HepG2 (cell line): Measurements from ENCODE around the gene ADAMTS13. TPM values are rescaled to one million over a fixed set of nuclear protein-coding genes. Genes with fewer than 3 reads are reported as not detected.

Experiments
- ARHGAP35 ChIP-seq: sonication (generic); formaldehyde crosslinking; IDR thresholded peaks from 2 replicates; pipeline ENCODE4 v1.9.0; 2022; ENCODE audit warnings: mild to moderate bottlenecking, inconsistent platforms, moderate library complexity, missing genetic modification reagents, borderline replicate concordance
- ASH2L ChIP-seq: fragments of 300-600, 200-600 bp; sonication (generic); IDR thresholded peaks from 2 replicates; pipeline ENCODE4 v1.7.0; 2017; ENCODE audit warnings: low read depth, mild to moderate bottlenecking, moderate library complexity, mixed read lengths, low read length; ENCODE audit not compliant: insufficient read length
- ATF1 ChIP-seq: IDR thresholded peaks from 2 replicates; pipeline ENCODE4 v1.6.1; 2016; ENCODE audit warnings: mild to moderate bottlenecking, control low read depth
- ELF4 ChIP-seq: sonication (generic); formaldehyde crosslinking; IDR thresholded peaks from 2 replicates; pipeline ENCODE4 v1.5.0; 2020; ENCODE audit warnings: missing genetic modification reagents, mild to moderate bottlenecking, moderate library complexity, borderline replicate concordance
- FOXA3 ChIP-seq: IDR thresholded peaks from 2 replicates; pipeline ENCODE4 v1.6.1; 2016; ENCODE audit warnings: missing genetic modification reagents, missing compliant biosample characterization
- GPN1 ChIP-seq: sonication (generic); formaldehyde crosslinking; IDR thresholded peaks from 2 replicates; pipeline ENCODE4 v1.5.1; 2020; ENCODE audit warnings: missing genetic modification reagents, borderline replicate concordance
- HNRNPL ChIP-seq: fragments of 200-400 bp; formaldehyde crosslinking; IDR thresholded peaks from 2 replicates; pipeline ENCODE4 v1.6.1; 2017; ENCODE audit warnings: mild to moderate bottlenecking, low read depth, low read length
- HOXD1 ChIP-seq: sonication (generic); formaldehyde crosslinking; IDR thresholded peaks from 2 replicates; pipeline ENCODE4 v1.5.0; 2020; ENCODE audit warnings: missing genetic modification reagents
- IKZF1 ChIP-seq: fragments of 450-650 bp; IDR thresholded peaks from 2 replicates; pipeline ENCODE4 v1.7.1; 2016
- IKZF4 ChIP-seq: sonication (generic); formaldehyde crosslinking; IDR thresholded peaks from 2 replicates; pipeline ENCODE4 v1.5.1; 2020; ENCODE audit warnings: borderline replicate concordance, mild to moderate bottlenecking, low read depth, missing genetic modification reagents; ENCODE audit errors: not compliant biosample characterization
- PITX1 ChIP-seq: sonication (generic); formaldehyde crosslinking; IDR thresholded peaks from 2 replicates; pipeline ENCODE4 v1.5.1; 2020; ENCODE audit warnings: mild to moderate bottlenecking, missing genetic modification reagents
- RAD21 ChIP-seq: fragments of 450-650 bp; formaldehyde crosslinking; IDR thresholded peaks from 2 replicates; pipeline ENCODE4 v1.5.0; 2020; ENCODE audit warnings: mild to moderate bottlenecking
- TERF1 ChIP-seq: sonication (generic); formaldehyde crosslinking; IDR thresholded peaks from 2 replicates; pipeline ENCODE4 v1.8.0; 2022; ENCODE audit warnings: mild to moderate bottlenecking, missing genetic modification reagents, moderate library complexity
- ZBTB21 ChIP-seq: sonication (generic); formaldehyde crosslinking; IDR thresholded peaks from 2 replicates; pipeline ENCODE4 v1.4.0; 2020; ENCODE audit warnings: missing genetic modification reagents
- ZFX ChIP-seq: sonication (generic); formaldehyde crosslinking; IDR thresholded peaks from 2 replicates; pipeline ENCODE4 v1.4.0; 2020; ENCODE audit warnings: mild to moderate bottlenecking, low read depth, missing genetic modification reagents, moderate library complexity
- ZNF224 ChIP-seq: sonication (generic); formaldehyde crosslinking; IDR thresholded peaks from 2 replicates; pipeline ENCODE4 v1.5.0; 2020; ENCODE audit warnings: mild to moderate bottlenecking, missing genetic modification reagents
- ZNF543 ChIP-seq: sonication (generic); formaldehyde crosslinking; IDR thresholded peaks from 2 replicates; pipeline ENCODE4 v1.4.0; 2020; ENCODE audit warnings: mild to moderate bottlenecking, missing genetic modification reagents
- ZNF772 ChIP-seq: sonication (generic); formaldehyde crosslinking; IDR thresholded peaks from 2 replicates; pipeline ENCODE4 v1.5.0; 2020; ENCODE audit warnings: mild to moderate bottlenecking, missing genetic modification reagents
- polyA plus RNA-seq, 8 experiments: library from polyadenylated mRNA; depleted of rRNA in 3 of 8; stranded (reverse) in 7 of 8; unstranded in 1 of 8; fragments of >200 nt; fragmentation: Illumina TruSeq in 4 of 8; extraction: Trizol in 4 of 8; gene quantifications; 2 replicates each; pipeline versions ENCODE4 v1.2.1 to v1.2.3, GENCODE V29; 2011 to 2016; ENCODE audit warnings: low read depth in 4 of 8, missing spikeins in 1 of 8, mixed read lengths in 1 of 8; ENCODE audit not compliant: insufficient read depth in 1 of 8
- total RNA-seq, 5 experiments: library from RNA; depleted of rRNA; stranded (reverse); fragments of >200 nt; fragmentation: Illumina TruSeq; extraction: Trizol; gene quantifications; 2 replicates each; pipeline ENCODE4 v1.2.3, GENCODE V29; 2016; ENCODE audit warnings: low read depth in 1 of 5
- TF ChIP-seq, protein P1 (sequence below): IDR thresholded peaks from 2 replicates; pipeline ENCODE4 v1.6.1; 2012; ENCODE audit warnings: inconsistent platforms
- TF ChIP-seq, protein P2 (sequence below): sonication (generic); formaldehyde crosslinking; IDR thresholded peaks from 2 replicates; pipeline ENCODE4 v1.5.1; 2020; ENCODE audit warnings: mild to moderate bottlenecking, missing genetic modification reagents, moderate library complexity
- TF ChIP-seq, protein P3 (sequence below): IDR thresholded peaks from 2 replicates; pipeline ENCODE4 v1.6.1; 2016; ENCODE audit warnings: low read depth, borderline replicate concordance
- TF ChIP-seq, protein P4 (sequence below), 2 experiments: sonication (generic) in 1 of 2; formaldehyde crosslinking in 1 of 2; IDR thresholded peaks; 2 replicates each; pipeline versions ENCODE4 v1.4.0 to v1.6.1; 2016 to 2020; ENCODE audit warnings: borderline replicate concordance in 1 of 2, low read depth in 1 of 2, mild to moderate bottlenecking in 1 of 2, missing genetic modification reagents in 1 of 2

The ADAMTS13 gene
- total and polyA plus RNA-seq, 2 of the 13 experiments (the other 11 are each of a cell fraction or from before 2014, with no cell fraction given): 0.91 to 4.5 TPM

DNA sequence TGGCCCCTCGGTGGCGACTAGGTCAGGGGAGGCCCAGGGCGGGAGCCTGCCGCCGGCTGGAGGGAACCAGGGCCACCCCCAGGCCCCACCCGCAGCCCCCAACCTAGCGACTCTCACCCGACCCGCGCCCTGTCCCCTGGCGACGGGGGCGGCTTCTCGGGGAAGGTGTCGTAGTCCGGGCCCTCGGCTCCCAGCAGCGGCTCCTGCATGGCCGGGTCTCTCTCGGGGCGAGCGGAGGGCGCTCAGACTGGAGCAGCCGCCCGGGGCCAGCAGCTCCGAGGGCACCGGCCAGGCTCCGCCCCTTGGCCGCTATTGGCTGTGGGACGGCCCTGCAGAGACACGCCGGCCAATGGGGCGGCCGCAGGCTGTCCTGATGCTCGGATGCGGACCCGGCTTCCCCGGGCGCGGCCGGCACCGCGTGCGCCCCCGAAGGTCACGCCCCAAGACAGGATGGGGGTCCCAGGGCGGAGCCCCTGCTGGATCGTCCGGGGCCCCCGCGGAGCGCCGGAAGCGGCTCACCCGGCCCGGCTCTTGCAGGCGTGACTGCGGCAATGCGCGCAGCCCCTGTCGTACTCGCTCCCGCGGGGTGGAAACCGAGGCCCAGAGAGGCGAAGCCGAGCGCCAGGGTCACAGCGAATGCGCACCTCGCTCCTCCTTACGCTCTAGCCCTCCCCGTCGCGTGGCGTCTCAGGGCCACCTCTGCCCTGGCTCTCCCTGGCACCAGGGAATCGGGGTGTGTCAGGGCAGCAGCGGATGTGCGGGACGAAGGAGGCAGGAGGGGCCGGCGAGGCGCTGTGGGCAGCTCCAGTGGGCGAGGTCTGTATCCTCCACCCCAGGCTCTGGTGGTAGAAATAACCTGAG, 56.9 kb downstream of the ADAMTS13 start, which contains the start of gene SLC2A6 (continued):
- TF ChIP-seq, protein P1, sequence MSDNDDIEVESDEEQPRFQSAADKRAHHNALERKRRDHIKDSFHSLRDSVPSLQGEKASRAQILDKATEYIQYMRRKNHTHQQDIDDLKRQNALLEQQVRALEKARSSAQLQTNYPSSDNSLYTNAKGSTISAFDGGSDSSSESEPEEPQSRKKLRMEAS: peak; percentile 80
- TF ChIP-seq RAD21 (CRISPR knock-in tag): 0 out of 2 replicates have a peak, but pooled peaks have one; percentile 11
- TF ChIP-seq, protein P2, sequence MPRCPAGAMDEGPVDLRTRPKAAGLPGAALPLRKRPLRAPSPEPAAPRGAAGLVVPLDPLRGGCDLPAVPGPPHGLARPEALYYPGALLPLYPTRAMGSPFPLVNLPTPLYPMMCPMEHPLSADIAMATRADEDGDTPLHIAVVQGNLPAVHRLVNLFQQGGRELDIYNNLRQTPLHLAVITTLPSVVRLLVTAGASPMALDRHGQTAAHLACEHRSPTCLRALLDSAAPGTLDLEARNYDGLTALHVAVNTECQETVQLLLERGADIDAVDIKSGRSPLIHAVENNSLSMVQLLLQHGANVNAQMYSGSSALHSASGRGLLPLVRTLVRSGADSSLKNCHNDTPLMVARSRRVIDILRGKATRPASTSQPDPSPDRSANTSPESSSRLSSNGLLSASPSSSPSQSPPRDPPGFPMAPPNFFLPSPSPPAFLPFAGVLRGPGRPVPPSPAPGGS: peak; percentile 34; the same call in 1 of the 2 replicates
- TF ChIP-seq ASH2L: peak; percentile 26
- TF ChIP-seq ATF1 (CRISPR knock-in tag): no peak
- TF ChIP-seq, protein P3, sequence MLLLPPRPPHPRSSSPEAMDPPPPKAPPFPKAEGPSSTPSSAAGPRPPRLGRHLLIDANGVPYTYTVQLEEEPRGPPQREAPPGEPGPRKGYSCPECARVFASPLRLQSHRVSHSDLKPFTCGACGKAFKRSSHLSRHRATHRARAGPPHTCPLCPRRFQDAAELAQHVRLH (CRISPR knock-in tag): no peak; the same call in 1 of the 2 replicates
- TF ChIP-seq ZNF224 (CRISPR knock-in tag): 0 out of 2 replicates have a peak, but pooled peaks have one; percentile 34
- no peak for TF ChIP-seq GPN1 (CRISPR knock-in tag)
- TF ChIP-seq ZNF543 (CRISPR knock-in tag): no peak
- TF ChIP-seq ELF4 (CRISPR knock-in tag): no peak
- peak; percentile 63; the same call in 1 of the 2 replicates for TF ChIP-seq ZNF772 (CRISPR knock-in tag)
- TF ChIP-seq PITX1: no peak
- TF ChIP-seq IKZF1: no peak
- no peak for TF ChIP-seq HNRNPL
- no peak for TF ChIP-seq FOXA3
- TF ChIP-seq ZBTB21 (CRISPR knock-in tag): no peak
- TF ChIP-seq ZFX (CRISPR knock-in tag): peak; percentile 68
- TF ChIP-seq HOXD1 (CRISPR knock-in tag): no peak
- TF ChIP-seq ARHGAP35: peak; percentile 39; the same call in 1 of the 2 replicates
- TF ChIP-seq TERF1 (CRISPR knock-in tag): 0 out of 2 replicates have a peak, but pooled peaks have one; percentile 37
- no peak for TF ChIP-seq IKZF4 (CRISPR knock-in tag)
- TF ChIP-seq, protein P4, sequence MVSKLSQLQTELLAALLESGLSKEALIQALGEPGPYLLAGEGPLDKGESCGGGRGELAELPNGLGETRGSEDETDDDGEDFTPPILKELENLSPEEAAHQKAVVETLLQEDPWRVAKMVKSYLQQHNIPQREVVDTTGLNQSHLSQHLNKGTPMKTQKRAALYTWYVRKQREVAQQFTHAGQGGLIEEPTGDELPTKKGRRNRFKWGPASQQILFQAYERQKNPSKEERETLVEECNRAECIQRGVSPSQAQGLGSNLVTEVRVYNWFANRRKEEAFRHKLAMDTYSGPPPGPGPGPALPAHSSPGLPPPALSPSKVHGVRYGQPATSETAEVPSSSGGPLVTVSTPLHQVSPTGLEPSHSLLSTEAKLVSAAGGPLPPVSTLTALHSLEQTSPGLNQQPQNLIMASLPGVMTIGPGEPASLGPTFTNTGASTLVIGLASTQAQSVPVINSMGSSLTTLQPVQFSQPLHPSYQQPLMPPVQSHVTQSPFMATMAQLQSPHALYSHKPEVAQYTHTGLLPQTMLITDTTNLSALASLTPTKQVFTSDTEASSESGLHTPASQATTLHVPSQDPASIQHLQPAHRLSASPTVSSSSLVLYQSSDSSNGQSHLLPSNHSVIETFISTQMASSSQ (IDR thresholded peaks at IDR 0.05; ENCODE audit: low read depth): no peak
- TF ChIP-seq, protein P4 (CRISPR knock-in tag; IDR thresholded peaks at IDR 0.05; ENCODE audit: borderline replicate concordance): no peak
